ENCODE results near the gene PER2. TPM values are rescaled to one million over a fixed set of nuclear protein-coding genes. Genes with fewer than 3 reads are reported as not detected.

PER2 gene
- total RNA-seq, 2 experiments from 2014 or later = 8.4 to 18.6 TPM

DNA sequence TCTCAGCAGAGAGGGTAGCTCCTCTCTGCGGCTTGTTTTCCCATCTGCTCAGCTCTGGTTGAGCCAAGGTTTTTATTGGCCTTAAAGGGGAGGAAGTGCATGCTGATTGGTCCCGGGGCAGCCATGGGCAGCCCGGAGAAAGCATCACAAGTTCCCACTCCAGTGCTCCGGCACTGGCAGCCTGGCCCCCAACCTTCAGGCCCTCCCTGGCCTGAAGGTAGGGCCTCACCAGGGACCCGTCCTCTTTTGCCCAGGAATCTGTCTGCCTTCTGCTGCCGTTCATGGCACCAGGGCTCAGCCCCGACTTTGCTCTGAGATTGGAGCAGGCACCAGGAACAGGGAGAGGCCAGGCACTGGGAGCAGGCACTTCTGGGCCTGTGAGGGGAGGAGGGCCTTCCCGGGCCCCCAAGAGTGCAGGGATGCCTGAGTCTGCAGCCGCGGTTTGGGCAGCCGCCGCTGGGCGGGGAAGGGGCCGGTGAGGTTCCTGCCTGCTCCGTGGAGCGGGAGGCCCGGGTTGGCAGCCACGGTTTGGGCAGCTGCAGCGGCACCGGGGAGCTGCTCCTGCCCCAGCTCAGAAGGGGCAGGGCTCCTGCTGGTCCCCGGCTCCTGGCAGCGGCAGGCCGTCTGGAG lies 67.4 kb downstream of the PER2 start:
- BruUV-seq (replicated peaks) = no TSS peak
- H3K27ac ChIP-seq (ENCODE audit: low read depth, low read length, poor library complexity, severe bottlenecking) = no peak overlapping the region
- intact Hi-C loops (cut with micrococcal nuclease; ENCODE audit: unreplicated experiment) = no loop called here
- H3K79me2 ChIP-seq (ENCODE audit: insufficient read depth, low read depth, low read length) = no peaks in the 10 kb centered on the region
- H3K4me1 ChIP-seq (ENCODE audit: insufficient read depth, low read length, poor library complexity, severe bottlenecking) = no peaks in the 10 kb centered on the region
- no peak for TF ChIP-seq EZH2phosphoT487 (IDR thresholded peaks at IDR 0.05; ENCODE audit: borderline replicate concordance, low read depth, low read length)
- TF ChIP-seq, protein P1, sequence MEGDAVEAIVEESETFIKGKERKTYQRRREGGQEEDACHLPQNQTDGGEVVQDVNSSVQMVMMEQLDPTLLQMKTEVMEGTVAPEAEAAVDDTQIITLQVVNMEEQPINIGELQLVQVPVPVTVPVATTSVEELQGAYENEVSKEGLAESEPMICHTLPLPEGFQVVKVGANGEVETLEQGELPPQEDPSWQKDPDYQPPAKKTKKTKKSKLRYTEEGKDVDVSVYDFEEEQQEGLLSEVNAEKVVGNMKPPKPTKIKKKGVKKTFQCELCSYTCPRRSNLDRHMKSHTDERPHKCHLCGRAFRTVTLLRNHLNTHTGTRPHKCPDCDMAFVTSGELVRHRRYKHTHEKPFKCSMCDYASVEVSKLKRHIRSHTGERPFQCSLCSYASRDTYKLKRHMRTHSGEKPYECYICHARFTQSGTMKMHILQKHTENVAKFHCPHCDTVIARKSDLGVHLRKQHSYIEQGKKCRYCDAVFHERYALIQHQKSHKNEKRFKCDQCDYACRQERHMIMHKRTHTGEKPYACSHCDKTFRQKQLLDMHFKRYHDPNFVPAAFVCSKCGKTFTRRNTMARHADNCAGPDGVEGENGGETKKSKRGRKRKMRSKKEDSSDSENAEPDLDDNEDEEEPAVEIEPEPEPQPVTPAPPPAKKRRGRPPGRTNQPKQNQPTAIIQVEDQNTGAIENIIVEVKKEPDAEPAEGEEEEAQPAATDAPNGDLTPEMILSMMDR (conservative IDR thresholded peaks at IDR 0.05; ENCODE audit: low read length) = no peak
- no peaks in the 10 kb centered on the region for H3K9me2 ChIP-seq (ENCODE audit: insufficient read depth, low read length)
- H3K4me2 ChIP-seq (ENCODE audit: low read length) = no peak overlapping the region
- no peaks in the 10 kb centered on the region for H4K20me1 ChIP-seq (ENCODE audit: insufficient read depth, low read length)
- no peaks in the 10 kb centered on the region for H3K9me3 ChIP-seq (ENCODE audit: low read length)
- no peaks in the 10 kb centered on the region for H3K36me3 ChIP-seq (ENCODE audit: insufficient read depth, low read length)
- H3K4me3 ChIP-seq (ENCODE audit: low read depth, low read length, poor library complexity, severe bottlenecking) = no peak overlapping the region
- ChIA-PET CTCF (ENCODE audit: unreplicated experiment) (no interaction called here), POLR2A (no interaction called here)
- no peak overlapping the region for H2AFZ ChIP-seq (ENCODE audit: low read length)
- no peak for DNase-seq (ENCODE audit: low spot score)

DNA sequence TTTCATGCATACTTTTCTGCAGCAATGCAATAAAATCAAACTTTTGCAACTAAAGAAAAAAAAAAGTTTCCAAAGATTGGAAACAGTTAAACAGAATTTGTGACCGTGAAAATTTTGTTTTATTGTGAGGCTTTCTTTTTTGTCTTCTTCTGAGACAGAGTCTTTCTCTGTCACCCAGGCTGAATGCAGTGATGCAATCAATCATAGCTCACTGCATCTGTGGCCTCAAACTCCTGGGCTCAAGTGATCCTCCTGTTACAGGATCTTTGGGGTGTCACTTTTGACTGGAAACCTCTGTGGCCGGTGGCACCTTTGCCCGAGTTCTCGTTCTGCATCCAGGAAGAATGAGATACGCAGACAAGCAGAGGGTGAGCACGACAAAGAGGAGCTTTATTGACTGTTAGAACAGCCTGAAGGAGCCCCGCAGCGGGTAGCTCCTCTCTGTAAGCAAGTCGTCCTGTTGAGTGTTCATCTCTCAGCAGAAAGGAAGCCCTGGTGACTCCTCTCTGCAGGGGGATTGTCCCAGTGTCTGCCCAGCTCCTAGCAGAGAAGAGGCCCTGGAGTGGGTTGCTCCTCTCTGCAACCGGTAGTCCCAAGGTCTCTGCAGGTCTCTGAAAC lies 68.0 kb downstream of the PER2 start:
- Histone ChIP-seq H3K4me3 (ENCODE audit: low read depth, low read length, poor library complexity, severe bottlenecking) (no peak overlapping the region), H3K4me1 (ENCODE audit: insufficient read depth, low read length, poor library complexity, severe bottlenecking) (no peaks in the 10 kb centered on the region), H3K4me2 (ENCODE audit: low read length) (no peak overlapping the region), H4K20me1 (ENCODE audit: insufficient read depth, low read length) (no peaks in the 10 kb centered on the region), H3K27ac (ENCODE audit: low read depth, low read length, poor library complexity, severe bottlenecking) (no peak overlapping the region), H3K79me2 (ENCODE audit: insufficient read depth, low read depth, low read length) (no peaks in the 10 kb centered on the region), H3K9me2 (ENCODE audit: insufficient read depth, low read length) (no peaks in the 10 kb centered on the region), H3K9me3 (ENCODE audit: low read length) (no peaks in the 10 kb centered on the region), H3K36me3 (ENCODE audit: insufficient read depth, low read length) (no peaks in the 10 kb centered on the region), H2AFZ (ENCODE audit: low read length) (no peak overlapping the region)
- ChIA-PET CTCF (ENCODE audit: unreplicated experiment) (no interaction called here), POLR2A (no interaction called here)
- intact Hi-C loops (cut with micrococcal nuclease; ENCODE audit: unreplicated experiment) = no loop called here
- TF ChIP-seq EZH2phosphoT487 (IDR thresholded peaks at IDR 0.05; ENCODE audit: borderline replicate concordance, low read depth, low read length) = no peak
- TF ChIP-seq, protein P1 (conservative IDR thresholded peaks at IDR 0.05; ENCODE audit: low read length) = no peak
- no TSS peak for BruUV-seq (replicated peaks)
- DNase-seq (ENCODE audit: low spot score) = no peak

DNA sequence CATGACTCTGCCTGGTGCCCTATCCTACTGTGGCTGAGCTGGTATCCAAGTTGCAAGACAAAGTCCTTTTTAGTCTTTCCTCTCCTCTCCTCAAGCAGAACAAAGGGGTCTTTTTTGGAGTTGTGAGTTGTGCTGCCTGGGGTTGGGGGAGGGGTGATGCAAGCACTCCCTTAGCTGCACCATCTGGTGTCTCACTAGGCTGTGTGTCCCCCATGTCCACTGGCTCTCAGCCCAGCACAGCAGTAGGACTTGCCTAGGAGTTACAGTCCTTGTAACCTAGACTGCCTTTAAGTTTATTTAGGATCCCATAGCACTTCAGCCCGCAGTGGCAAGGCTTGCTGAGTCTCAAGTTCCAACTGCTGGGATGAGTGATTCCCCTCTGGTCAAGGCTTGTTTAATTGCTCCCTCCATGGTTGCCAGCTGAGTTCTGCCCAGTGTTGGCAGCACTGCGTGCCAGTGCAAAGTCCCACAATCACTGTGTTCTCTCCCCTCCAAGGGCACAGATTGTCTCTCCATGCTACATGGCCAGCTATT lies 71.7 kb downstream of the PER2 start:
- BruUV-seq (replicated peaks) = no TSS peak
- Histone ChIP-seq H3K4me3 (ENCODE audit: low read depth, low read length, poor library complexity, severe bottlenecking) (no peak overlapping the region), H2AFZ (ENCODE audit: low read length) (no peak overlapping the region), H3K27ac (ENCODE audit: low read depth, low read length, poor library complexity, severe bottlenecking) (no peak overlapping the region), H3K79me2 (ENCODE audit: insufficient read depth, low read depth, low read length) (no peaks in the 10 kb centered on the region), H3K4me2 (ENCODE audit: low read length) (no peak overlapping the region), H3K36me3 (ENCODE audit: insufficient read depth, low read length) (no peaks in the 10 kb centered on the region), H3K4me1 (ENCODE audit: insufficient read depth, low read length, poor library complexity, severe bottlenecking) (no peaks in the 10 kb centered on the region), H3K9me3 (ENCODE audit: low read length) (no peaks in the 10 kb centered on the region), H3K9me2 (ENCODE audit: insufficient read depth, low read length) (no peaks in the 10 kb centered on the region), H4K20me1 (ENCODE audit: insufficient read depth, low read length) (no peaks in the 10 kb centered on the region)
- DNase-seq (ENCODE audit: low spot score) = no peak
- intact Hi-C loops (cut with micrococcal nuclease; ENCODE audit: unreplicated experiment) = no loop called here
- ChIA-PET POLR2A (interaction anchor here (0.7 kb wide), 1 partner anchor 217 kb away, joined by 3 read pairs; no protein-coding TSS in a partner anchor), CTCF (ENCODE audit: unreplicated experiment) (no interaction called here)
- TF ChIP-seq EZH2phosphoT487 (IDR thresholded peaks at IDR 0.05; ENCODE audit: borderline replicate concordance, low read depth, low read length) = no peak
- TF ChIP-seq, protein P1 (conservative IDR thresholded peaks at IDR 0.05; ENCODE audit: low read length) = no peak
